ENCODE data around the gene LYRM2. TPM values are rescaled to one million over a fixed set of nuclear protein-coding genes. Genes with fewer than 3 reads are reported as not detected.

The LYRM2 gene
- total RNA-seq, 1 experiment from 2014 or later: 26.3 TPM

DNA sequence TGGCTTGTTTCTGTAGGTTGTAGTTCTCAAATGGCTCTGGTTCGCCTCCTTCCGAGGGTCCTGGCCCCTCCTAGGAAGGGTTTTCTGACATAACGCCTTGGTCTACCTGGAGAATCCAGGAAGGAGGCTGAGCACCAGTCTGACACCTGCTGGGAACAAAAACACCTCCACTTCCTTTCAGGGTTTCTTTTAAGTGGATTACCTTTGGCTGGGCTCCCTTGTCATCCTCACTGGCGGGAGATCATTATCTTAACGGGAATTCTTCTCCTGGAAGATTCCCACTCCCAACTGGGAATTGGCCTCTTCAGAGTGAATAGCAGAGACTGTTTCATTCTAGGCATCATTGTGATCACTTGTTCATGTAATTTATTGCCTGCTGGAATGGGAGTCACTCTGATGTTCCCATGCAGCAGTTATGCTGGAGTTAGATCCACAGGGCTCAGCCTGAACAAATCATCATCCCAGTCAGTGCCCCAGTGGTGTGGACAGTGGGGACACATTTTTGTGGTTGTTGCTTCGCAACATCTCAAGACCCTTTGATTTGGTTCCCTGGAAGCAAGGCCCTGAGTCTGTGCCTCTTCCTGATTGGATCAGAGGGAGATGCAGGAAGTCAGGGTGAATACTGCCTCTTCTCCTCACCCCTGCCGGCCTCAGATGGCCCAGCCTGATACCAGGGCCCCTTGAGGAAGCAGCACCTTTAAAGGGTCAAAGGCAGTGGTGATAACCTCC lies 49.1 kb downstream of the LYRM2 start:
- ATAC-seq: no peak
- Histone ChIP-seq H3K4me1 (ENCODE audit: control insufficient read depth in 1 of 2, insufficient read depth in 2 of 2, low read length in 2 of 2) (no peaks in the 10 kb centered on the region), H3K27me3 (ENCODE audit: insufficient read depth, low read length) (no peaks in the 10 kb centered on the region), H3K36me3 (ENCODE audit: control insufficient read depth in 1 of 2, insufficient read depth in 2 of 2, low read length in 2 of 2) (no peaks in the 10 kb centered on the region), H3K4me3 (replicated peaks in 1 of 2; ENCODE audit: low read depth in 1 of 2, low read length in 2 of 2) (no peak overlapping the region), H3K9me2 (ENCODE audit: insufficient read depth) (no peaks in the 10 kb centered on the region), H3K9ac (ENCODE audit: low read length) (no peak overlapping the region), H2AFZ (ENCODE audit: low read depth, low read length, poor library complexity, severe bottlenecking) (no peak overlapping the region), H3K4me2 (ENCODE audit: low read length) (no peak overlapping the region), H3K79me2 (ENCODE audit: insufficient read depth, low read length) (no peaks in the 10 kb centered on the region), H3K27ac (ENCODE audit: low read depth, low read length) (no peak overlapping the region), H4K20me1 (ENCODE audit: insufficient read depth) (no peaks in the 10 kb centered on the region), H3K9me3 (ENCODE audit: control insufficient read depth in 1 of 2, insufficient read depth in 1 of 2, low read depth in 1 of 2, low read length in 2 of 2) (no peaks in the 10 kb centered on the region)
- no peak for DNase-seq (ENCODE audit: low read depth, low spot score)
- intact Hi-C loops (cut with micrococcal nuclease): no loop called here
- BruUV-seq (replicated peaks): no TSS peak
- CTCF ChIA-PET: no interaction called here
- RAD21 ChIA-PET (ENCODE audit: low non-redundant PET in 1 of 2, low total read pairs in 2 of 2, uncharacterized antibody in 2 of 2, unreplicated experiment in 2 of 2): no interaction called here
- TF ChIP-seq ZNF274 (IDR thresholded peaks at IDR 0.05; ENCODE audit: low read depth, low read length) (no peak), SIN3A (IDR thresholded peaks at IDR 0.05; ENCODE audit: low read depth) (no peak)
- POLR2A ChIA-PET: no interaction called here

DNA sequence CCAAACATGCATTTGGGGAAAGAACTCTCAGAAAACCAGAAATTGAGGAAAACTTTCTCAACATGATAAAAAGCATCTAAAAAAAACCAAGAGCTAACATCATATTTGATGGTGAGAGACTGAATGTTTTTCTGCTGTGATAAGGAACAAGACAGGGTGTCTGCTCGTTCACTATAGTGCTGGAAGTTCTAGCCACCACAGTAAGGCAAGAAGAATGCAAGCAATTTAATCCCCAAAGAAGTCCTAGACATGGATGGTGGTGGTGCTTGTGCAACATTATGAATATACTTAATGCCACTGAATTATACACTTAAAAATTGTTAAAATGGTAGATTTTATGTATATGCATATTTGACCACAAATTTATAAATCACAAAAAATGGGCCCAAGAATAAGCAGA lies 53.4 kb downstream of the LYRM2 start:
- H3K36me3 ChIP-seq (ENCODE audit: control insufficient read depth in 1 of 2, insufficient read depth in 2 of 2, low read length in 2 of 2): no peaks in the 10 kb centered on the region
- no peak overlapping the region for H3K27ac ChIP-seq (ENCODE audit: low read depth, low read length)
- H4K20me1 ChIP-seq (ENCODE audit: insufficient read depth): no peaks in the 10 kb centered on the region
- BruUV-seq (replicated peaks): no TSS peak
- H3K4me3 ChIP-seq (replicated peaks in 1 of 2; ENCODE audit: low read depth in 1 of 2, low read length in 2 of 2): no peak overlapping the region
- CTCF ChIA-PET: no interaction called here
- no peaks in the 10 kb centered on the region for H3K79me2 ChIP-seq (ENCODE audit: insufficient read depth, low read length)
- H2AFZ ChIP-seq (ENCODE audit: low read depth, low read length, poor library complexity, severe bottlenecking): no peak overlapping the region
- H3K27me3 ChIP-seq (ENCODE audit: insufficient read depth, low read length): no peaks in the 10 kb centered on the region
- no peak overlapping the region for H3K4me2 ChIP-seq (ENCODE audit: low read length)
- H3K9me3 ChIP-seq (ENCODE audit: control insufficient read depth in 1 of 2, insufficient read depth in 1 of 2, low read depth in 1 of 2, low read length in 2 of 2): no peaks in the 10 kb centered on the region
- H3K9me2 ChIP-seq (ENCODE audit: insufficient read depth): no peaks in the 10 kb centered on the region
- POLR2A ChIA-PET: no interaction called here
- RAD21 ChIA-PET (ENCODE audit: low non-redundant PET in 1 of 2, low total read pairs in 2 of 2, uncharacterized antibody in 2 of 2, unreplicated experiment in 2 of 2): no interaction called here
- no peak overlapping the region for H3K9ac ChIP-seq (ENCODE audit: low read length)
- no peak for DNase-seq (ENCODE audit: low read depth, low spot score)
- intact Hi-C loops (cut with micrococcal nuclease): no loop called here
- ATAC-seq: no peak
- H3K4me1 ChIP-seq (ENCODE audit: control insufficient read depth in 1 of 2, insufficient read depth in 2 of 2, low read length in 2 of 2): no peaks in the 10 kb centered on the region
- TF ChIP-seq, protein P1, sequence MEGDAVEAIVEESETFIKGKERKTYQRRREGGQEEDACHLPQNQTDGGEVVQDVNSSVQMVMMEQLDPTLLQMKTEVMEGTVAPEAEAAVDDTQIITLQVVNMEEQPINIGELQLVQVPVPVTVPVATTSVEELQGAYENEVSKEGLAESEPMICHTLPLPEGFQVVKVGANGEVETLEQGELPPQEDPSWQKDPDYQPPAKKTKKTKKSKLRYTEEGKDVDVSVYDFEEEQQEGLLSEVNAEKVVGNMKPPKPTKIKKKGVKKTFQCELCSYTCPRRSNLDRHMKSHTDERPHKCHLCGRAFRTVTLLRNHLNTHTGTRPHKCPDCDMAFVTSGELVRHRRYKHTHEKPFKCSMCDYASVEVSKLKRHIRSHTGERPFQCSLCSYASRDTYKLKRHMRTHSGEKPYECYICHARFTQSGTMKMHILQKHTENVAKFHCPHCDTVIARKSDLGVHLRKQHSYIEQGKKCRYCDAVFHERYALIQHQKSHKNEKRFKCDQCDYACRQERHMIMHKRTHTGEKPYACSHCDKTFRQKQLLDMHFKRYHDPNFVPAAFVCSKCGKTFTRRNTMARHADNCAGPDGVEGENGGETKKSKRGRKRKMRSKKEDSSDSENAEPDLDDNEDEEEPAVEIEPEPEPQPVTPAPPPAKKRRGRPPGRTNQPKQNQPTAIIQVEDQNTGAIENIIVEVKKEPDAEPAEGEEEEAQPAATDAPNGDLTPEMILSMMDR (IDR thresholded peaks at IDR 0.05 in 2 of 3, conservative IDR thresholded peaks at IDR 0.05 in 1 of 3; ENCODE audit: borderline replicate concordance in 1 of 3, insufficient read depth in 1 of 3, low read depth in 2 of 3, low read length in 2 of 3): no peak
- TF ChIP-seq EGR1 (IDR thresholded peaks at IDR 0.05; ENCODE audit: low read depth) (no peak), TCF7L2 (IDR thresholded peaks at IDR 0.05; ENCODE audit: borderline replicate concordance, extremely low read depth, insufficient read depth, insufficient read length) (no peak), EZH2 (IDR thresholded peaks at IDR 0.05) (no peak), ZNF274 (IDR thresholded peaks at IDR 0.05; ENCODE audit: low read depth, low read length) (no peak), POLR2AphosphoS5 (IDR thresholded peaks at IDR 0.05; ENCODE audit: low read depth, low read length) (no peak), ZFX (IDR thresholded peaks at IDR 0.05) (no peak), SIN3A (IDR thresholded peaks at IDR 0.05; ENCODE audit: low read depth) (no peak)
- TF ChIP-seq, protein P2, sequence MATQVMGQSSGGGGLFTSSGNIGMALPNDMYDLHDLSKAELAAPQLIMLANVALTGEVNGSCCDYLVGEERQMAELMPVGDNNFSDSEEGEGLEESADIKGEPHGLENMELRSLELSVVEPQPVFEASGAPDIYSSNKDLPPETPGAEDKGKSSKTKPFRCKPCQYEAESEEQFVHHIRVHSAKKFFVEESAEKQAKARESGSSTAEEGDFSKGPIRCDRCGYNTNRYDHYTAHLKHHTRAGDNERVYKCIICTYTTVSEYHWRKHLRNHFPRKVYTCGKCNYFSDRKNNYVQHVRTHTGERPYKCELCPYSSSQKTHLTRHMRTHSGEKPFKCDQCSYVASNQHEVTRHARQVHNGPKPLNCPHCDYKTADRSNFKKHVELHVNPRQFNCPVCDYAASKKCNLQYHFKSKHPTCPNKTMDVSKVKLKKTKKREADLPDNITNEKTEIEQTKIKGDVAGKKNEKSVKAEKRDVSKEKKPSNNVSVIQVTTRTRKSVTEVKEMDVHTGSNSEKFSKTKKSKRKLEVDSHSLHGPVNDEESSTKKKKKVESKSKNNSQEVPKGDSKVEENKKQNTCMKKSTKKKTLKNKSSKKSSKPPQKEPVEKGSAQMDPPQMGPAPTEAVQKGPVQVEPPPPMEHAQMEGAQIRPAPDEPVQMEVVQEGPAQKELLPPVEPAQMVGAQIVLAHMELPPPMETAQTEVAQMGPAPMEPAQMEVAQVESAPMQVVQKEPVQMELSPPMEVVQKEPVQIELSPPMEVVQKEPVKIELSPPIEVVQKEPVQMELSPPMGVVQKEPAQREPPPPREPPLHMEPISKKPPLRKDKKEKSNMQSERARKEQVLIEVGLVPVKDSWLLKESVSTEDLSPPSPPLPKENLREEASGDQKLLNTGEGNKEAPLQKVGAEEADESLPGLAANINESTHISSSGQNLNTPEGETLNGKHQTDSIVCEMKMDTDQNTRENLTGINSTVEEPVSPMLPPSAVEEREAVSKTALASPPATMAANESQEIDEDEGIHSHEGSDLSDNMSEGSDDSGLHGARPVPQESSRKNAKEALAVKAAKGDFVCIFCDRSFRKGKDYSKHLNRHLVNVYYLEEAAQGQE (IDR thresholded peaks at IDR 0.05; ENCODE audit: low read depth): no peak
- TF ChIP-seq, protein P3, sequence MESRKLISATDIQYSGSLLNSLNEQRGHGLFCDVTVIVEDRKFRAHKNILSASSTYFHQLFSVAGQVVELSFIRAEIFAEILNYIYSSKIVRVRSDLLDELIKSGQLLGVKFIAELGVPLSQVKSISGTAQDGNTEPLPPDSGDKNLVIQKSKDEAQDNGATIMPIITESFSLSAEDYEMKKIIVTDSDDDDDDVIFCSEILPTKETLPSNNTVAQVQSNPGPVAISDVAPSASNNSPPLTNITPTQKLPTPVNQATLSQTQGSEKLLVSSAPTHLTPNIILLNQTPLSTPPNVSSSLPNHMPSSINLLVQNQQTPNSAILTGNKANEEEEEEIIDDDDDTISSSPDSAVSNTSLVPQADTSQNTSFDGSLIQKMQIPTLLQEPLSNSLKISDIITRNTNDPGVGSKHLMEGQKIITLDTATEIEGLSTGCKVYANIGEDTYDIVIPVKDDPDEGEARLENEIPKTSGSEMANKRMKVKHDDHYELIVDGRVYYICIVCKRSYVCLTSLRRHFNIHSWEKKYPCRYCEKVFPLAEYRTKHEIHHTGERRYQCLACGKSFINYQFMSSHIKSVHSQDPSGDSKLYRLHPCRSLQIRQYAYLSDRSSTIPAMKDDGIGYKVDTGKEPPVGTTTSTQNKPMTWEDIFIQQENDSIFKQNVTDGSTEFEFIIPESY (IDR thresholded peaks at IDR 0.05; ENCODE audit: extremely low read depth, insufficient replicate concordance, low read length): no peak
- TF ChIP-seq, protein P4, sequence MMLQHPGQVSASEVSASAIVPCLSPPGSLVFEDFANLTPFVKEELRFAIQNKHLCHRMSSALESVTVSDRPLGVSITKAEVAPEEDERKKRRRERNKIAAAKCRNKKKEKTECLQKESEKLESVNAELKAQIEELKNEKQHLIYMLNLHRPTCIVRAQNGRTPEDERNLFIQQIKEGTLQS (IDR thresholded peaks at IDR 0.05): no peak

Measured in HCT116 (cell line).